ENCODE data around the gene TMEM129.

GRCh38 chr4:1743975-1744374 lies 22.9 kb upstream of the TMEM129 start:
- no peak for TF ChIP-seq CTCF (conservative IDR thresholded peaks at IDR 0.05; ENCODE audit: low read depth in 2 of 2)
- TF ChIP-seq EZH2 (IDR thresholded peaks at IDR 0.05; ENCODE audit: low read depth, unreplicated experiment) = no peak
- TF ChIP-seq CREB1 (CRISPR knock-in tag; IDR thresholded peaks at IDR 0.05; ENCODE audit: low read depth) = no peak
- TF ChIP-seq JUNB (IDR thresholded peaks at IDR 0.05; ENCODE audit: unreplicated experiment) = no peak
- TF ChIP-seq POLR2AphosphoS5 (IDR thresholded peaks at IDR 0.05; ENCODE audit: low read depth) = no peak
- TF ChIP-seq ZNF462 (CRISPR knock-in tag; IDR thresholded peaks at IDR 0.05) = no peak
- TF ChIP-seq ZNF114 (CRISPR knock-in tag; IDR thresholded peaks at IDR 0.05) = no peak
- no peak for TF ChIP-seq REST (IDR thresholded peaks at IDR 0.05; ENCODE audit: unreplicated experiment)

Measured in GM23338 (cell line).